Lower leg skin (tissue), 4 donors: ENCODE data around the gene CNKSR3. TPM values are rescaled to one million over a fixed set of nuclear protein-coding genes. Genes with fewer than 3 reads are reported as not detected.

ENCODE experiments used
- DNase-seq, 2 donors: peaks; one replicate each; pipeline ENCODE4 v3.0.0-alpha.2; 2019; ENCODE audit warnings: low spot score in 2 of 2
- H3K4me3 ChIP-seq: fragments of 200-600 bp; sonication (generic); 2 replicates; pipeline ENCODE4 v1.5.1; 2017; ENCODE audit warnings: mild to moderate bottlenecking, low read depth; ENCODE audit not compliant: poor library complexity, severe bottlenecking
- CTCF ChIP-seq, 3 donors: fragments of 450-650 bp; IDR thresholded peaks; one replicate each; pipeline ENCODE4 v1.5.1; 2016; ENCODE audit warnings: antibody characterized with exemption in 3 of 3, mild to moderate bottlenecking in 3 of 3, moderate library complexity in 2 of 3
- POLR2A ChIP-seq, 2 donors: fragments of 450-650 bp; IDR thresholded peaks; one replicate each; pipeline ENCODE4 v1.6.1; 2016 to 2017; ENCODE audit warnings: antibody characterized with exemption in 2 of 2, mild to moderate bottlenecking in 1 of 2, moderate library complexity in 1 of 2
- WGBS, 2 donors: methylation state at CpG; one replicate each; pipeline ENCODE4 v1.1.5; 2018; 5-methylcytosine and 5-hydroxymethylcytosine counted together
- intact Hi-C: fragments of 100-400 bp; cut with DNase I; formaldehyde crosslinking; loops from one replicate; pipeline ENCODE4 v1.15.0; 2023; ENCODE audit warnings: low total_unique reads
- total RNA-seq, 4 donors: library from RNA; depleted of rRNA; stranded (reverse); fragments of >200 nt; gene quantifications; one replicate each; pipeline ENCODE4 v1.1.0, GENCODE V29; 2016

Gene CNKSR3
- total RNA-seq, 4 donors from 2014 or later = 8.8 to 11.1 (median 9.4) TPM

GRCh38 chr6:154380741-154381140 lies 129.7 kb downstream of the CNKSR3 start:
- H3K4me3 ChIP-seq = no peak overlapping the region
- TF ChIP-seq CTCF (IDR thresholded peaks at IDR 0.05) = no peak
- TF ChIP-seq POLR2A (IDR thresholded peaks at IDR 0.05) = no peak
- no peak for DNase-seq
- intact Hi-C loops = no loop called here
- WGBS, 2 donors = 55 to 65% methylated on average over 2 of the region's 2 CpGs

- intact Hi-C loops = no loop called here
- WGBS, 2 donors = 93 to 96% methylated on average over 3 of the region's 3 CpGs
- DNase-seq = no peak
- no peak overlapping the region for H3K4me3 ChIP-seq
- TF ChIP-seq CTCF (IDR thresholded peaks at IDR 0.05) (no peak), POLR2A (IDR thresholded peaks at IDR 0.05) (no peak)
Observed at GRCh38 chr6:154379585-154379984, 130.9 kb downstream of the CNKSR3 start.

- intact Hi-C loops = no loop called here
- WGBS, 2 donors = 88 to 93% methylated on average over 2 of the region's 2 CpGs
- no peak for DNase-seq
Observed at GRCh38 chr6:154378518-154378917, 132.0 kb downstream of the CNKSR3 start.

GRCh38 chr6:154377726-154378125 lies 132.8 kb downstream of the CNKSR3 start:
- TF ChIP-seq CTCF (IDR thresholded peaks at IDR 0.05) = no peak
- no peak for TF ChIP-seq POLR2A (IDR thresholded peaks at IDR 0.05)
- 88 to 92% methylated on average over 4 of the region's 4 CpGs for WGBS, 2 donors
- intact Hi-C loops = no loop called here
- no peak for DNase-seq
- no peak overlapping the region for H3K4me3 ChIP-seq

More at GRCh38 chr6:154378518-154378917, 132.0 kb downstream of the CNKSR3 start:
- no peak for TF ChIP-seq CTCF (IDR thresholded peaks at IDR 0.05)
- no peak for TF ChIP-seq POLR2A (IDR thresholded peaks at IDR 0.05)
- H3K4me3 ChIP-seq = no peak overlapping the region

GRCh38 chr6:154373971-154374370 lies 136.5 kb downstream of the CNKSR3 start:
- DNase-seq = no peak
- WGBS, 2 donors = 87 to 92% methylated on average over 2 of the region's 2 CpGs
- intact Hi-C loops = no loop called here
- no peak overlapping the region for H3K4me3 ChIP-seq
- TF ChIP-seq CTCF (IDR thresholded peaks at IDR 0.05) = no peak
- TF ChIP-seq POLR2A (IDR thresholded peaks at IDR 0.05) = no peak

- no peak overlapping the region for H3K4me3 ChIP-seq
- DNase-seq = no peak
Observed at GRCh38 chr6:154371281-154371680, 139.2 kb downstream of the CNKSR3 start.

More at GRCh38 chr6:154371281-154371680, 139.2 kb downstream of the CNKSR3 start:
- 66 to 78% methylated on average over 4 of the region's 4 CpGs for WGBS, 2 donors
- TF ChIP-seq CTCF (IDR thresholded peaks at IDR 0.05) (no peak), POLR2A (IDR thresholded peaks at IDR 0.05) (no peak)
- intact Hi-C loops = no loop called here
